BJ (cell line): Measurements from ENCODE around the gene MYBPHL. TPM values are rescaled to one million over a fixed set of nuclear protein-coding genes. Genes with fewer than 3 reads are reported as not detected.

Source experiments
- CTCF ChIA-PET: fragments of 350-600 bp; formaldehyde crosslinking; extraction: SDS; loops from one replicate; lab custom pipeline; 2021; ENCODE audit warnings: antibody characterized with exemption, inconsistent platforms; lab: Yijun Ruan, JAX
- POLR2A ChIA-PET: fragments of 300-600 bp; sonication (Branson Sonifier 250); formaldehyde crosslinking; extraction: SDS; loops from one replicate; lab custom pipeline; 2021; ENCODE audit warnings: antibody characterized with exemption; lab: Charles Lee
- DNase-seq: peaks from one replicate; pipeline ENCODE4 v3.0.0-alpha.2; 2011; ENCODE audit warnings: low read depth
- H3K27me3 ChIP-seq: 2 replicates; pipeline ENCODE4 v1.6.0; 2011; ENCODE audit warnings: low read length; ENCODE audit not compliant: control insufficient read depth, insufficient read depth
- H3K36me3 ChIP-seq: 2 replicates; pipeline ENCODE4 v1.5.1; 2011; ENCODE audit warnings: low read length; ENCODE audit not compliant: control insufficient read depth, insufficient read depth
- H3K4me3 ChIP-seq: 2 replicates; pipeline ENCODE4 v1.5.1; 2011; ENCODE audit warnings: low read depth, mild to moderate bottlenecking, control low read depth, low read length
- polyA plus RNA-seq: library from polyadenylated mRNA; depleted of rRNA; stranded (reverse); fragments of >200 nt; gene quantifications from 2 replicates; pipeline ENCODE4 v1.2.3, GENCODE V29; 2011
- TF ChIP-seq, protein P1 (sequence below): IDR thresholded peaks from 2 replicates; pipeline ENCODE4 v1.5.1; 2011; ENCODE audit warnings: low read depth, mild to moderate bottlenecking, control low read depth, inconsistent platforms, low read length, moderate library complexity; ENCODE audit not compliant: insufficient read depth

Gene MYBPHL
- polyA plus RNA-seq, 1 experiment, result 0.06 TPM

DNA sequence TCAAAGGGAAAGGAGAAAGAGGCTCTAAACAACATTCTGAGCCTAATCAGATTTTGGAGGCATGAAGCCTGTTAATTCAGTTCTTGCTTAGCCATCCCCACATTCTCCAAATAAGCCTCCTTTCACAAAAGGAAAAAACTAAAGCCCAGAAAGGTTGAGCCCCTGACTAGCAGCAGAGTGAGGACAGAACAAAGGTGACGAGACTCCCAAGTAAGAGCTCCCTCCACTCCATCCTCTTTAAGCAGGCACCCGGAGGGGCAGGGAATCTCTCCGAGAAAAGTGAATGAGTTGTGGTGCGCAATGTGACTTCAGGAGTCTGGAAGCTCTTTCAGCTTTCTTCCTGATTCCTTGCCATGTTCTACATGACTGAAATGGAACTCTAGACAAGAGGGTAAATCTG lies 43.4 kb upstream of the MYBPHL start:
- peaks cover 11% of the 10 kb centered on the region for H3K36me3 ChIP-seq
- DNase-seq, result no peak
- no peak overlapping the region for H3K4me3 ChIP-seq
- POLR2A ChIA-PET, result no interaction called here
- TF ChIP-seq, protein P1, sequence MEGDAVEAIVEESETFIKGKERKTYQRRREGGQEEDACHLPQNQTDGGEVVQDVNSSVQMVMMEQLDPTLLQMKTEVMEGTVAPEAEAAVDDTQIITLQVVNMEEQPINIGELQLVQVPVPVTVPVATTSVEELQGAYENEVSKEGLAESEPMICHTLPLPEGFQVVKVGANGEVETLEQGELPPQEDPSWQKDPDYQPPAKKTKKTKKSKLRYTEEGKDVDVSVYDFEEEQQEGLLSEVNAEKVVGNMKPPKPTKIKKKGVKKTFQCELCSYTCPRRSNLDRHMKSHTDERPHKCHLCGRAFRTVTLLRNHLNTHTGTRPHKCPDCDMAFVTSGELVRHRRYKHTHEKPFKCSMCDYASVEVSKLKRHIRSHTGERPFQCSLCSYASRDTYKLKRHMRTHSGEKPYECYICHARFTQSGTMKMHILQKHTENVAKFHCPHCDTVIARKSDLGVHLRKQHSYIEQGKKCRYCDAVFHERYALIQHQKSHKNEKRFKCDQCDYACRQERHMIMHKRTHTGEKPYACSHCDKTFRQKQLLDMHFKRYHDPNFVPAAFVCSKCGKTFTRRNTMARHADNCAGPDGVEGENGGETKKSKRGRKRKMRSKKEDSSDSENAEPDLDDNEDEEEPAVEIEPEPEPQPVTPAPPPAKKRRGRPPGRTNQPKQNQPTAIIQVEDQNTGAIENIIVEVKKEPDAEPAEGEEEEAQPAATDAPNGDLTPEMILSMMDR, result no peak
- H3K27me3 ChIP-seq, result no peaks in the 10 kb centered on the region
- CTCF ChIA-PET, result interaction anchor here (0.7 kb wide), 1 partner anchor 35 kb away, joined by 4 read pairs; no protein-coding TSS in a partner anchor

DNA sequence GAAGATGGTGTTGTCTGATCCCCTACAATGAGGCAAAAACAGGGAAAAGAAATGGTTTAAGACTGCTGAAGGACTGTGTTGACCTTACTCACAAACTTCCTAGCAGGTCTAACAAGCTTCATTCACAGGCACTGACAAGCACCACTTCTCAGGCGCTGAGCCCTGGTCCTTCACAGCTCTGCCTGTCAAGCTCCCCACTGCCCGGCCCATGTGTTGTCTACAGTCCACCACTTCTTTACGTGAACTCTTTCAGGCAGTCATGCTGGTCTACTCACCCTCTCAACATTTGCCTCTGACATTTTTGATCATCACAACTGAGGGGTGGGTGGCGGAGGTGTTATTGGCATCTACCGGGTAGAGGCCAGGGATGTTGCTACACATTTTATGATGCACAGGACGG lies 40.7 kb upstream of the MYBPHL start:
- TF ChIP-seq, protein P1, result no peak
- CTCF ChIA-PET, result interaction anchor here (1.5 kb wide), 1 partner anchor 65 kb away, joined by 5 read pairs; the partner anchor contains the start of gene PSRC1
- H3K27me3 ChIP-seq, result no peaks in the 10 kb centered on the region
- peaks cover 12% of the 10 kb centered on the region for H3K36me3 ChIP-seq
- POLR2A ChIA-PET, result no interaction called here
- DNase-seq, result no peak
- H3K4me3 ChIP-seq, result no peak overlapping the region

DNA sequence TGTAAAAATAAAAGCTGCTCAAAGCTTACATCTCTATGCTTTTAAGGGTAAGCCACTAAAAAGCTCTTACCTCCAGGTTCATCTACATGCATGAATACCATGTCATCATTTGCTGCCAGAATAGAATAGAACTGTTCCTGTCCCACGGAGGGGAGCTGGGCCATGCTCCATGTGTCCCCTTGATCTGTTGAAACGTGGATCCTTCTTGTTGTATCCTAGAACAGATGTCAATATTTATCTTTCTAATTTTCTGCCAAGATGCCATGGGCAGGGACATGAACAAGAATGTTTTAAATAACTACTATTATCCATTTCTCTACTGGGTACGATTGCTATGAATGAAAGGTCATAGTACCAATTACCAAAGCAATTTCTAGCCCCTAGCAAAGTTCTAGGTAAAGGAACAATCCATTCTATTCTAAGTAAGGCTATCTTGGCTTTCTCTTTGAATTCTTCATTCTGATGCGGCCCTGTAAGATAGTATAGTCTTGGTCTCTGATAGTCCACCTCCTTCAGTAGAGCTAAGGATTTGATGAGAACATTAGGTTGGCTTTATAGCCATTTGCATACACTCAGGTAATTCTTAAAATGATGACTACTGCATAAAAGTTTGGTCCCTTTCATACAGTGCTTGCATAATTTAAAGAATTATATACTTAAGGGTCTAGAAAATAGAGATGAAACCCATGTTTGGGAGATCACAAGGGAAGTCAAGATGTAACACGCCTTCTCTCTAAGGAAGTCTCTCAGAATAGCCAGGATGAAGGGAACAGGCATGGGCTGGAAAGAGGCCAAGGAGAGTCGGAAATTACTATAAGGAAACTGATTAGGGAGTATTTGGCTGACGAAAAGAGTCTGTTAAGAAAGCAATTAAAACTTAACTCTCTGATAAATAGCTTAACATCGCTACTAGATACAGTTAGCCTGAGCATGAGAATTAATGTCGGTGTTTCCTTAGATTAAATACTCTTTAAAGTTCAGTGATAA lies 35.4 kb upstream of the MYBPHL start:
- POLR2A ChIA-PET, result interaction anchor here (0.6 kb wide), 1 partner anchor 37 kb away, joined by 3 read pairs; no protein-coding TSS in a partner anchor
- no peak for DNase-seq
- Histone ChIP-seq H3K27me3 (no peaks in the 10 kb centered on the region), H3K36me3 (peaks cover 2% of the 10 kb centered on the region; the same call in 1 of the 2 replicates), H3K4me3 (no peak overlapping the region)
- TF ChIP-seq, protein P1, result no peak
- CTCF ChIA-PET, result no interaction called here

DNA sequence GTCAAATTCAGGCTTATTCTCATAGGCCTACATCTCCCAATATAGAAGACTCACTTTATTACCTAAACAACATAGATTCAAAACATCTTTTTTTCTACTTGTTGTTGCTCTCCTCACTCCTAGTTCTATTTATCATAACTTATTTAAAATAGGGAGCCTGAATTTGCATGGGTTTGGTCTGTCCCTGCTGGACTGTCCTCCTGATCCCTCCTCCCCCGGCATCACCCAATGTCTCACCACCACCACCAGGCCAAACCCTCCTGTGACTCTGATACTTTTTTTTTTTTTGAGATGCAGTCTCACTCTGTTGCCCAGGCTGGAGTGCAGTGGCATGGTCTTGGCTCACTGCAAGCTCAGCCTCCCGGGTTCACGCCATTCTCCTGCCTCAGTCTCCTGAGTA lies 31.8 kb upstream of the MYBPHL start:
- TF ChIP-seq, protein P1, result no peak
- H3K27me3 ChIP-seq, result no peaks in the 10 kb centered on the region
- no peak overlapping the region for H3K4me3 ChIP-seq
- no peak for DNase-seq
- CTCF ChIA-PET, result no interaction called here
- POLR2A ChIA-PET, result no interaction called here
- peaks cover 8% of the 10 kb centered on the region for H3K36me3 ChIP-seq

DNA sequence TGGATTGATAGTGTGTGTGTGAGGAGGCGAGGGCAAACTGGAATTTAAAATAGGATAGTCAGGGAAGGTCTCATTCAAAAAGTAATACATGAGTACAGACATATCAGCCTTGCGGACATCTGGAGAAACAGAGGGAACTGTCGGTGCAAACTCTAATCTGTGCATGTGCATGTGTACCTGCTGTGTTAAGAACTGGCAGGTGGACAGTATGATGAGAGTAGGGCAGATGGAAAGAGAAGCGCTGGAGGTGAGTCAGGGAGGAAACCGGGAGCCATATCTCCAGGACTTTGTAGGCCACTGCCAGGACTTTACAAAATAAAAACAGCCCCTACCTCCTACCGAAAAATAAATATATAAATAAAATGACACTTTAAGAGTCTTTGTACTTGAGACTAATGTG lies 31.3 kb upstream of the MYBPHL start:
- peaks cover 8% of the 10 kb centered on the region for H3K36me3 ChIP-seq
- H3K27me3 ChIP-seq, result no peaks in the 10 kb centered on the region
- ChIA-PET POLR2A (no interaction called here), CTCF (no interaction called here)
- TF ChIP-seq, protein P1, result no peak
- no peak for DNase-seq
- no peak overlapping the region for H3K4me3 ChIP-seq
